Panc1 (cell line): ENCODE measurements around the gene GTF2H1. TPM values are rescaled to one million over a fixed set of nuclear protein-coding genes. Genes with fewer than 3 reads are reported as not detected.

Experiments
- ATAC-seq: fragments of 200-7000 bp; cut with Tn5 transposase; 2 replicates; pipeline ENCODE4 v1.9.1; 2020; ENCODE audit warnings: mild to moderate bottlenecking, moderate library complexity
- BruUV-seq: library from RNA; stranded (reverse); fragments of 400-500 nt; replicated peaks from 2 replicates; lab custom pipeline; 2021; lab: Mats Ljungman, UMichigan
- CTCF ChIA-PET: fragments of 300-600 bp; sonication (Branson Sonifier 250); formaldehyde crosslinking; loops from one replicate; lab custom pipeline; 2022; ENCODE audit warnings: antibody characterized with exemption; lab: Charles Lee
- POLR2A ChIA-PET: fragments of 300-600 bp; sonication (Branson Sonifier 250); formaldehyde crosslinking; loops from one replicate; lab custom pipeline; 2022; ENCODE audit warnings: antibody characterized with exemption; lab: Charles Lee
- DNase-seq: peaks from one replicate; pipeline ENCODE4 v3.0.0-alpha.2; 2010; ENCODE audit warnings: low read depth, low spot score
- H3K27ac ChIP-seq: 2 replicates; pipeline ENCODE4 v1.5.1; 2011; ENCODE audit warnings: mild to moderate bottlenecking, low read length, inconsistent platforms
- H3K27me3 ChIP-seq: fragments of 200-500 bp; sonication (Bioruptor generic); 2 replicates; pipeline ENCODE4 v1.6.0; 2014; ENCODE audit warnings: low read length, inconsistent platforms; ENCODE audit not compliant: control insufficient read depth, insufficient read depth
- H3K36me3 ChIP-seq: fragments of 200-500 bp; sonication (Bioruptor generic); 2 replicates; pipeline ENCODE4 v1.5.1; 2014; ENCODE audit warnings: inconsistent platforms, mild to moderate bottlenecking, low read length, moderate library complexity; ENCODE audit not compliant: control insufficient read depth, insufficient read depth
- H3K4me1 ChIP-seq: 2 replicates; pipeline ENCODE4 v1.5.1; 2011; ENCODE audit warnings: inconsistent platforms, mild to moderate bottlenecking, low read length, moderate library complexity; ENCODE audit not compliant: control insufficient read depth, insufficient read depth
- H3K4me3 ChIP-seq, 2 experiments: 2 replicates each; pipeline ENCODE4 v1.5.1; 2011 to 2012; ENCODE audit warnings: low read depth in 2 of 2, low read length in 2 of 2, mild to moderate bottlenecking in 2 of 2, inconsistent platforms in 1 of 2, moderate library complexity in 1 of 2
- H3K9me3 ChIP-seq: fragments of 200-500 bp; sonication (Bioruptor generic); 2 replicates; pipeline ENCODE4 v1.5.1; 2014; ENCODE audit warnings: low read depth, mild to moderate bottlenecking, inconsistent platforms, low read length, moderate library complexity; ENCODE audit not compliant: control insufficient read depth, insufficient read depth
- POLR2AphosphoS5 ChIP-seq: IDR thresholded peaks from 2 replicates; pipeline ENCODE4 v1.6.1; 2012; ENCODE audit warnings: mild to moderate bottlenecking, low read depth, low read length, moderate library complexity
- SIN3A ChIP-seq: IDR thresholded peaks from 2 replicates; pipeline ENCODE4 v1.6.1; 2012; ENCODE audit warnings: low read depth, mild to moderate bottlenecking, low read length, moderate library complexity, borderline replicate concordance; ENCODE audit not compliant: insufficient read depth
- TCF7L2 ChIP-seq: IDR thresholded peaks from 2 replicates; pipeline ENCODE4 v1.6.1; 2011; ENCODE audit warnings: mild to moderate bottlenecking, low read depth, low read length, inconsistent platforms
- in situ Hi-C: cut with HindIII; loops from 2 replicates; pipeline ENCODE4 v1.10.0; 2016; ENCODE audit warnings: low sequenced_read_pairs, low pct_unique_long_range_greater_than_20kb
- intact Hi-C: fragments of 100-400 bp; cut with micrococcal nuclease; formaldehyde crosslinking; loops from one replicate; pipeline ENCODE4 v1.10.0; 2022; ENCODE audit not compliant: unreplicated experiment
- total RNA-seq: library from RNA; stranded (reverse); gene quantifications from one replicate; pipeline ENCODE4 v1.2.1, GENCODE V29; 2021; ENCODE audit not compliant: unreplicated experiment
- TF ChIP-seq, protein P1 (sequence below), 2 experiments: IDR thresholded peaks; 2 replicates each; pipeline ENCODE4 v1.6.1; 2011 to 2012; ENCODE audit warnings: low read depth in 2 of 2, control low read depth in 1 of 2, low read length in 1 of 2, mild to moderate bottlenecking in 1 of 2, moderate library complexity in 1 of 2; ENCODE audit not compliant: insufficient read depth in 1 of 2
- TF ChIP-seq, protein P2 (sequence below): fragments of 450-650 bp; IDR thresholded peaks from 2 replicates; pipeline ENCODE4 v1.5.1; 2017; ENCODE audit warnings: mild to moderate bottlenecking

GTF2H1 gene
- total RNA-seq, 1 experiment from 2014 or later: 60.6 TPM

DNA sequence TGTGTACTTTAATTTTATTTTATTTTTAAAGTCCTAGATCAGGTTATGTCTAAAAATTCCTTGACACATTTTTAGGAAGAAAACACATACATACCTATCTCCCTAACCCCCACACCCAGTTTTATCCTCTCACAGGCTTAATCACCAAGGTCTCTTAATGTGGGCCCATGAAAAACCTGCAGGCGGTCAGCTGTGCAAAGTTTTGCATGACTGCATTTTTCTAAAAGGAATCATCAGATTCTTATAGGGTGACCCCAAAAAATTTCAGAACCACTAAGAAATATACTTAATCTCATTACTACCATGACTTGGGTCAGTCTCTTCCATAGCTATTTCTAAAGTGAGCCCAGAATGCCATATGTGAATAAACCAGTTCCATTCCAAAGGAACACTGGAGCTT, 36.5 kb upstream of the GTF2H1 start:
- Histone ChIP-seq H3K4me3 (no peak overlapping the region), H3K4me1 (no peaks in the 10 kb centered on the region), H3K27me3 (no peaks in the 10 kb centered on the region), H3K27ac (no peak overlapping the region), H3K36me3 (peaks cover 23% of the 10 kb centered on the region), H3K9me3 (no peaks in the 10 kb centered on the region)
- no TSS peak for BruUV-seq
- DNase-seq: no peak
- TF ChIP-seq, protein P1, sequence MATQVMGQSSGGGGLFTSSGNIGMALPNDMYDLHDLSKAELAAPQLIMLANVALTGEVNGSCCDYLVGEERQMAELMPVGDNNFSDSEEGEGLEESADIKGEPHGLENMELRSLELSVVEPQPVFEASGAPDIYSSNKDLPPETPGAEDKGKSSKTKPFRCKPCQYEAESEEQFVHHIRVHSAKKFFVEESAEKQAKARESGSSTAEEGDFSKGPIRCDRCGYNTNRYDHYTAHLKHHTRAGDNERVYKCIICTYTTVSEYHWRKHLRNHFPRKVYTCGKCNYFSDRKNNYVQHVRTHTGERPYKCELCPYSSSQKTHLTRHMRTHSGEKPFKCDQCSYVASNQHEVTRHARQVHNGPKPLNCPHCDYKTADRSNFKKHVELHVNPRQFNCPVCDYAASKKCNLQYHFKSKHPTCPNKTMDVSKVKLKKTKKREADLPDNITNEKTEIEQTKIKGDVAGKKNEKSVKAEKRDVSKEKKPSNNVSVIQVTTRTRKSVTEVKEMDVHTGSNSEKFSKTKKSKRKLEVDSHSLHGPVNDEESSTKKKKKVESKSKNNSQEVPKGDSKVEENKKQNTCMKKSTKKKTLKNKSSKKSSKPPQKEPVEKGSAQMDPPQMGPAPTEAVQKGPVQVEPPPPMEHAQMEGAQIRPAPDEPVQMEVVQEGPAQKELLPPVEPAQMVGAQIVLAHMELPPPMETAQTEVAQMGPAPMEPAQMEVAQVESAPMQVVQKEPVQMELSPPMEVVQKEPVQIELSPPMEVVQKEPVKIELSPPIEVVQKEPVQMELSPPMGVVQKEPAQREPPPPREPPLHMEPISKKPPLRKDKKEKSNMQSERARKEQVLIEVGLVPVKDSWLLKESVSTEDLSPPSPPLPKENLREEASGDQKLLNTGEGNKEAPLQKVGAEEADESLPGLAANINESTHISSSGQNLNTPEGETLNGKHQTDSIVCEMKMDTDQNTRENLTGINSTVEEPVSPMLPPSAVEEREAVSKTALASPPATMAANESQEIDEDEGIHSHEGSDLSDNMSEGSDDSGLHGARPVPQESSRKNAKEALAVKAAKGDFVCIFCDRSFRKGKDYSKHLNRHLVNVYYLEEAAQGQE (IDR thresholded peaks at IDR 0.05; ENCODE audit: insufficient read depth in 1 of 2, low read depth in 2 of 2, low read length in 1 of 2): no peak
- TF ChIP-seq POLR2AphosphoS5 (no peak), SIN3A (no peak), TCF7L2 (no peak)
- TF ChIP-seq, protein P2, sequence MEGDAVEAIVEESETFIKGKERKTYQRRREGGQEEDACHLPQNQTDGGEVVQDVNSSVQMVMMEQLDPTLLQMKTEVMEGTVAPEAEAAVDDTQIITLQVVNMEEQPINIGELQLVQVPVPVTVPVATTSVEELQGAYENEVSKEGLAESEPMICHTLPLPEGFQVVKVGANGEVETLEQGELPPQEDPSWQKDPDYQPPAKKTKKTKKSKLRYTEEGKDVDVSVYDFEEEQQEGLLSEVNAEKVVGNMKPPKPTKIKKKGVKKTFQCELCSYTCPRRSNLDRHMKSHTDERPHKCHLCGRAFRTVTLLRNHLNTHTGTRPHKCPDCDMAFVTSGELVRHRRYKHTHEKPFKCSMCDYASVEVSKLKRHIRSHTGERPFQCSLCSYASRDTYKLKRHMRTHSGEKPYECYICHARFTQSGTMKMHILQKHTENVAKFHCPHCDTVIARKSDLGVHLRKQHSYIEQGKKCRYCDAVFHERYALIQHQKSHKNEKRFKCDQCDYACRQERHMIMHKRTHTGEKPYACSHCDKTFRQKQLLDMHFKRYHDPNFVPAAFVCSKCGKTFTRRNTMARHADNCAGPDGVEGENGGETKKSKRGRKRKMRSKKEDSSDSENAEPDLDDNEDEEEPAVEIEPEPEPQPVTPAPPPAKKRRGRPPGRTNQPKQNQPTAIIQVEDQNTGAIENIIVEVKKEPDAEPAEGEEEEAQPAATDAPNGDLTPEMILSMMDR: no peak
- CTCF ChIA-PET: no interaction called here
- POLR2A ChIA-PET: no interaction called here
- no peak for ATAC-seq
- in situ Hi-C loops (no loop called here), intact Hi-C loops (no loop called here)

DNA sequence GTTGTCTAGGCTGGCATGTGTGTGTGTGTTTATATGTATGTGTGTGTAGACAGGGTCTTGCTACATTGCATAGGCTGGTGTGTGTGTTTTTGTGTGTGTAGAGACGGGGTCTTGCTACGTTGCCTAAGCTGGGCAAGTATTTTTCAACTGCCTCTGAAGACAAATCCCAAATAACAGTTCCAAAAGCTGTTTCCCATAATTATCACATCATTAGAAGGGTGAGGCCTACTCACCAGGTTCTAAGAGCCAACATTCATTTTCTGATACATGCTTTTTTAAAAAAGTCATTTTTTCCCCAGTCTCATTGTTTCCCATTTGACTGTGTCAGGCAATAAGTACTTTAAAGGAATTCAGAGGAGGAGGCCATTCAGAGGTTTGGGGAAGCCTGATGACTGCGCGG, 33.5 kb upstream of the GTF2H1 start:
- H3K27me3 ChIP-seq: no peaks in the 10 kb centered on the region
- H3K36me3 ChIP-seq: peaks cover 31% of the 10 kb centered on the region
- H3K27ac ChIP-seq: no peak overlapping the region
- TF ChIP-seq POLR2AphosphoS5 (no peak), TCF7L2 (no peak), SIN3A (no peak)
- TF ChIP-seq, protein P1 (IDR thresholded peaks at IDR 0.05; ENCODE audit: insufficient read depth in 1 of 2, low read depth in 2 of 2, low read length in 1 of 2): no peak
- TF ChIP-seq, protein P2: no peak
- intact Hi-C loops: no loop called here
- no peak for DNase-seq
- no peak for ATAC-seq
- BruUV-seq: no TSS peak
- in situ Hi-C loops: no loop called here
- no peak overlapping the region for H3K4me3 ChIP-seq
- CTCF ChIA-PET: no interaction called here
- no peaks in the 10 kb centered on the region for H3K4me1 ChIP-seq
- POLR2A ChIA-PET: interaction anchor here (0.6 kb wide), 1 partner anchor 15 kb away, joined by 8 read pairs; no protein-coding TSS in a partner anchor
- no peaks in the 10 kb centered on the region for H3K9me3 ChIP-seq
